GM21526 (cell line): ENCODE measurements around the gene PRKCE.

Experiments used
- ATAC-seq: cut with Tn5 transposase; IDR thresholded peaks from one replicate; pipeline ENCODE4 v1.9.1; 2021; ENCODE audit warnings: moderate library complexity; ENCODE audit not compliant: unreplicated experiment, low FRiP score

PRKCE gene

DNA sequence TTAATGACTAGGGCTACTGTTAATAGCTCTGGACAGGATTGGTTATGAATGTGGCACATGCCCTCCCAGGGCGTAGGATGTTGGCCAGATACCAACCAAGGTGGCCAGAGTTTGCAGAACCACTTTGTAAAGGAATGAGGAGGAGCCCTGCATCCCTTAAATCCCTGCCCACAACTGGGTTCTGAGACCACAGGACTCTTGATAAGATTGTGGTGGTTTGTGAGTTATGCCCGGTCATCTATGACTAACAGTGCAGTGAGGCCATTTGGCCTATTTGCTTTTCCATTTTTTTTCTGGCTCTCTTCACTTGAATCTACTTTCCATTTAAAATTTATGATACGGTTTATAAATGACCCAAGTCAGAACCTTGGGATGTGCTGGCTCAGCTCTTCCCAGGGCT, 294.5 kb downstream of the PRKCE start:
- no peak for ATAC-seq

DNA sequence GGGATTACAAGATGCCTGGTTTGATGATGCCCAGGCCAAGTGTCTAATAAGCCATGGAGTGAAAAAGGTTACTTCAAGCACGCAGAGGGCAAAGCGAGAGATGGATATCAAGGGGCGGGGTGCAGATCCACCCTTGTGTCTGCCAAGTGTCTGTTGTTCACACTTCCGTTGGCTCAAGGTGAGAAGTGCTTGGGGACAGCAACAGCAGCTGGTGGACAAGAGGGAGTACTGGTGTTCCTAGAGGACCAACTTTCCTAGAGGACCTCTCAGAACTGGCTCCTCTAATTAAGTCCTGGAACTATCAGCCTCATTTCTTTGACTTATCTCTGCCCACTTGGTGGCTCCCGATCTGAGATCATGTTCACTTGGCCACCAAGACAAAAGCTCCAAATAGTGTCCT, 299.1 kb downstream of the PRKCE start:
- ATAC-seq, result no peak

- ATAC-seq, result no peak
Observed at GRCh38 chr2:45951025-45951727, 299.7 kb downstream of the PRKCE start.

DNA sequence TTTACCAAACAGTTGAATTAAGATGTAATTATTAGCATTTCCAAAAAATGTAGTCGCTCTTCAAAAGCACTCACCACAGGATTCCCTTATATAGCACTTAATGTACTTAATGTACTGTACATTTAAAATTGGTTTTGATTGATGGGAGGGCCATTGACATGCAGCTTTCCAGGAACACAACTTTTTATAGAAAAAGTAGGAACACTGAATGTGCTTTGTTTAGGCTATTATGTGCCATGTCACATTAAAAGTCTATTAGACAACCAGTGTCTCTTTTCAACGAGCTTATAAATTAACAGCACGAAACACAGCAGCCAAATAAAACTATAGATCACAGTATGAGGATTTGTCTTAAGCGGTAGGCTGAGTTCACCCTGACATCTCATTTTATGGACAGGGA, 301.1 kb downstream of the PRKCE start:
- ATAC-seq, result no peak

GRCh38 chr2:45953376-45954027, 302.0 kb downstream of the PRKCE start:
- no peak for ATAC-seq

DNA sequence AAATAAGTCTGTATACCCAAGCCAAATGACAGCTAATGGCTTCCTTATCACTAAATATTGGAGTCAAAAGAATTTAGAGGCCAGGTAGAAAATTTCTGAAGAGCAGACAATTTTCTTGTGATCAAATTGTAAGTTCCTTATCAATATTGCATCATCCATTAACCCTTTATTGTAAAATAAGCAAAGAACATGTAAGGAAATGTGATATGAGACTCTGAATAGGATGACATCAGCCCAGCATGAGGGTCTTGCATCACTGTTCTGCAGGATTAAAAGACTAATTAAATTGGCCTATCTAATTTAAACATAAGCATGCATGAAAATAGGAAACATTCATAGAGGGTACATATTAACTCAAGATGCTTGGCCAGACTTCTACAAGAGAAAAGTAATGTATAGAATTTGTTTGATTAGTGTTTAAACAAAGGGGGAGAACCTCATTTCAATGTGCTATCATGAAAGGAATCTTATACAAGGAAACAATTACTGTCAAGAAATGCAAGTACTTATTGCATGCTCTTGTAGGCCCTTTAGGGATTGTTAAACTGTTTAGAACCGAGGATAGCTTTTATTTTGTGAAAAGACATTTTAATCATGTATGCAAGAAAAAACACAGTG, 302.9 kb downstream of the PRKCE start:
- ATAC-seq, result no peak

DNA sequence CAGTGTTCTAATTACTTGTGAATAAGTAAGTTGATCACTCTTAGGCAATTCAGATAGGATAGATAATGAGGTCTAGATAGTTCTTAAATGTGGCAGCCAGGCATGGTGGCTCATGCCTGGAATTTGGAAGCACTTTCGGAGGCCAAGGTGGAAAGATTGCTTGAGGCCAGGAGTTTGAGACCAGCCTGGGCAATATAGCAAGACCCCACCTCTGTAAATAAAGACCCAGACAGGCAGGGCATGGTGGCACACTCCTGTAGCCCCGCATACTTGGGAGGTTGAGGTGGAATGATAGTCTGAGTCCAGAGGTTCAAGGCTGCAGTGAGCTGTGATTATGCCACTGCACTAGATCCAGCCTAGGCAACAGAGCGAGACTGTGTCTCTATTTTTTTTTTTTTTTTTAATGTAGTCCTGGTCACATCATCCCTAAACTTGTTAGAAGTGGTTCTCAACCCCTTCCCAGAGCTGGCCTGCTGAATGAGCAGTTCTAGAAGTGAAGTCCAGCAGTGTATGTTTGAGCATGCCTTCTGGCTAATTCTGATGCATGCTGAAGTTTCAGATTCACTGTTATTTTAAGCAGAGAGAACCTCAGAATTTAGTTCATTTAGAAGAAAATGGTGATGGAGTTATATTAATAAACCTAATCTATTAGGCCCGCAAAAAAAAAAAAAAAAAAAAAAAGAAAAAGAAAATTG, 306.2 kb downstream of the PRKCE start:
- no peak for ATAC-seq

DNA sequence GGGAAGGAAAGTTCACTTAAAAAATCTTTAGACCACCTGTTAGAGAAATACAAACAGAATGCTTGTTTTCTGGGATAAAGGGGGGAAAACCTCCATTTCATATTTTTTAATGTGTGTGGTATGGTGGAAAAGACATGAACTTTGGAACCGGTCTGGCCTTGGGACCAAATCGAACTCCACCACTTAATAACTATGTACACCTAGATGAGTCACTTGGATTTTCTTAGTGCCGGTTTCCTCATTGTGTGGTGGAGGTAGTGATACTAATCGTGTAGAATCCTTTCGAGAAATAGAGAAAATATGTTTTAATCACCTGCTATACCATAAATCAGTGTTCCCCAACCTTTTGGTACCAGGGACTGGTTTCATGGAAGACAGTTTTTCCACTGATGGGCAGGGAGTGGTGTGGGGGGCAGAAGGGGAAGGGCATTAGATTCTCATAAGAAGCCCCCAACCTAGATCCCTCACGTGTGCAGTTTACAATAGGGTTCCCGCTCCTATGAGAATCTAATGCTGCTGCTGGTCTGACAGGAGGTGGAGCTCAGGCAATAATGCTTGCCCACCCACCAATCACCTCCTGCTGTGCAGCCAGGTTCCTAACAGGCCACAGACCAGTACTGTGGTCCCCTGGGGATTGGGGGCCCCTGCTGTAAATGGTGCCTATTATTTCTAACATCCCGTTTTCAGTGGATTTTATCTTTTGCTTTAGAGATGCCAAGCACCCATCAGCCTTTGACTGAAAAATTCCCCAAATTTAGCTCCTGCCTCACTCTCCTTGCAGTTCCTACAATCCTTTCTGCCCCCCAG, 308.8 kb downstream of the PRKCE start:
- ATAC-seq, result no peak

DNA sequence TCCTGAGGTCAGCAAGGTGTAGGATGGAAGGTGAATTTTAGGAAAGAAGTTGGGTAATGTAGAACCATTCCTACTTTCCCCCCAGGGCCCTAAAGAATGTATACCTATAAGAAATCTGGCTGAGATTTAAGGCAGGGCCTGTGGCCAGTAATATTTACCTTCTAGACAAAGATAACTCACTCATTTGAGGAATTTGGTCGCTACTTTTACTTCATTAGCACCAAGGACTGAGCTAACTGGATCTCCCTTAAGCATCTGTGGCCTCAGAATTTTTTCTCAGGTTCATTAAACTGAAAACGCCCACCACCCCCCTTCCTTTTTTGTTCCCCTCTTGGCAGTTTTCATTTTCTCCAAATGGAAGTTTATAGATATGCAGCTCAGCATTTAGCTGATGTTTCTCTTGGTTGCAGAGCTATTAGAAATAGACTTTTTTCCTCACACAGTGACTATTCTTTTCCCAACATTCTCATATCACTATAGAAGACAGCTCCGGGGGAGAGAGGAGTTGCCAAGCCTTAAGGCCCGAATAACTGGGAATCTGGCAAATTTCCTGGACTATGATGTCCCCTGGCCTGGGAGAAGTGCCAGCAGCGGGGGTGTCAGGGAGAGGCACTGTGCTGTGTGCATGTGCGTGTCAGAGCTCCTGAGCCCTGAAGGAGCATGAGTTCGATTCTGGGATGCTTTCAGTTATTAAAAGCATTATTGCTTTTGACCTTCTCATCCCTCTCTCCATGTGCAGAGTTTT, 310.9 kb downstream of the PRKCE start:
- no peak for ATAC-seq

GRCh38 chr2:45963816-45964215, 312.3 kb downstream of the PRKCE start:
- no peak for ATAC-seq

- ATAC-seq, result no peak
Observed at GRCh38 chr2:45964223-45964841, 312.9 kb downstream of the PRKCE start.

DNA sequence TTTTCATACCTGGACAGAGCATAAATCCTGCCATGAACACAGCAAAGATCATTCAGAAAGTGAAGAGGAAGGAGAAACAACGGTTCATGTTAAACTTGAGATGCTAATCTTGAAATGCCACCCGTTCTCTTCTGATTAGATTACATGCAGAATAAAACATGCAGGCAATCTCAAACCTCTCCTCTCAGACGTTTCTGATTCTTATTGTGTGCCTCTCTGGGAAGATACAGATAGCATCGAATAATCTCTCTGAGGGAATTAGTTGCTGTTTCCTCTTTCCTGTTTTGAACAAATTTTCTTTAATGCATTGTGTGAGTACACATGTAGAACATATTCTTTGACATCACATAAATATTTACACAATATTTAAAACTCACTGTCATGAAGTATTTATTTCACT, 313.4 kb downstream of the PRKCE start:
- no peak for ATAC-seq

GRCh38 chr2:45965871-45966498, 314.5 kb downstream of the PRKCE start:
- ATAC-seq, result no peak

DNA sequence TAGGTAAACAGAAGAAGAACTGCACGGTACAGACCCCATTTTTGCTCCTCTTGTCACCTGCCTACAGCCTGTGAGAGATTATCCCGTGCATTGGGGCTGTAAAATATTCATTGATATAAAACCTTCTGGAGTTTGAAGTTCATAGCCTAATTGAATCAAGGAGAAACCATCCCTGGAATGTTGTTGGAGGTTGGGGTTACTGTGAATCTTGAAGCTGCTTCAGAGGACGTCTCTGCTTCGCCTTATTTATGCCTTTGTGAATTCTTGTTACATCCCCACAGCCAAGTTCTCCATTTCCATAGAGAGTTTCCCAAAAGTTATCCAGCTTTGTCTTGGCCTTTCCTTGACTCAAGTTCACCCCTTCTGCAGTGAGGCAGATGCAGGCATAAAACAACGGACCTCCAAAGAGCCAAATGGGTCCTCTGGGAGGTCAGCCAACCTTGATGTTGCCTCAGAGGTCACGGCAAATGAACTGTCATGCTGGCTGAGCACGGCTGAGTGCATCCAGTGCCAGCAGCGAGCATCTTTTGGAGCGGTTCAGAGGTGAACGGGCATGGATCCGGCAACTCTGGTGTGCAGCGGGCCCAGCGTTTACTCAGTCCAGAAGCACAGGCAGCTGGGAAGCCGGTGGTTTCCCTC, 317.6 kb downstream of the PRKCE start:
- no peak for ATAC-seq

GRCh38 chr2:45973426-45973825, 322.0 kb downstream of the PRKCE start:
- ATAC-seq, result no peak

DNA sequence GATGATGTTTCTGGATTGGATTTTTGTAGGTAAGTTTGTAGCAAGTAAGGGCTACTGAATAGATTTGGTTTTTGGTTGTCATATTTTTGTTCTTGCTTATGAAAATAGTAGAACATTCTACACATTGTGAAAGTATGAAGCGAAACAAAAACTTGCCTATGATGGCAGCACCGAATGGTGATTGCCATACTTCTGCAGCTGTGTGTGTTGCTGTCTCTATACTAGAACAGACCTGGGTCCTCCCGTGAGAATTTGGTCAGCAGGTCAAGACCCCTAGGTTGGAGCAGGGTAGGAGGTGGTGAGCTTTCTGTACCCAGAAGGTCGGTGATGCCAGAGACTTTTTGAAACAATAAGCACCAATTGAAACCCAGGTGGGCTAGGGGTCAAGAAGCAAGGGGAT, 322.6 kb downstream of the PRKCE start:
- ATAC-seq, result peak; percentile 73

- ATAC-seq, result peak; percentile 62
Observed at GRCh38 chr2:45974762-45975408, 323.4 kb downstream of the PRKCE start.
